ENCODE data around the gene IGF1.
"Not testable (repeated sequence)": the region's sequence is repeated elsewhere in the genome, so short reads cannot be mapped to it uniquely, and the experiment has no call there.

IGF1 gene

DNA sequence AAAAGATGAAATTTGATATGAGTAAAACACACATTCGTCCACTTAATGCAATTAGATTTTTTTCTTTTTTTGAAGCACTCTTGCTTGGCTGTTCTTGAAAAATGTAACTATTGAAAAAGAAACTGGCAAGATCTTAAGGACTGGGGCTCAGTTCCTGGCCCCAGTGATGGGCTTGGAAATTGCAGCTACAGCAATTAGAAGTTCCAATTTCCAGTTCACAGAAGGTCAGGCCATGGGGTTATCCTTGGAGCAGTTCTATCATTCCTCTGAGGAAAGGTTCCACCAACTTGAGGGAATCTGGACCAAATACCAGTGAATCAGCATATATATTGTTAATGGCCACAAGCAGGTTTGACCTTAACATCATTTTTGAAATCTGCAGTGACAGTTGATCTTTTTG lies 18.9 kb downstream of the IGF1 start:
- DNase-seq (ENCODE audit: low spot score) = no peak

DNA sequence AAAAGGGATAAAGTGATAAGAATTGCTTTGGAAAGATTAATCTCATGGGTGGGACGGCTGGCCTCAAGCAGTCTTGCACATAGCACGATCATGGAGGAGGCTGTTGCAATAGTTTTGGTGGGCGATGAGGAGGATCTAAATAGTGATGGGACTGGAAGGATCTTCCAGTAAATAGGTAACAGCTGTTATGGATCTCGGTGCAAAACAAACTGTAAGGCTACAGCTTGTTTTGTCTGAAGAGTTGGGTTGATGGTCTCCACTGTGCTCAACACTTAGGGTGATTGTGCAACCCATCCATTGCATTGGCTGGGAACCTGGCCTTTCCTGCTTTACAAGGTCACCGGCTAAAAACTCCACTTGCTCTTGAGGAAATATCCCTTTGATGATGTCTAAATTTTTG lies 21.0 kb downstream of the IGF1 start:
- DNase-seq (ENCODE audit: low spot score) = no peak

DNA sequence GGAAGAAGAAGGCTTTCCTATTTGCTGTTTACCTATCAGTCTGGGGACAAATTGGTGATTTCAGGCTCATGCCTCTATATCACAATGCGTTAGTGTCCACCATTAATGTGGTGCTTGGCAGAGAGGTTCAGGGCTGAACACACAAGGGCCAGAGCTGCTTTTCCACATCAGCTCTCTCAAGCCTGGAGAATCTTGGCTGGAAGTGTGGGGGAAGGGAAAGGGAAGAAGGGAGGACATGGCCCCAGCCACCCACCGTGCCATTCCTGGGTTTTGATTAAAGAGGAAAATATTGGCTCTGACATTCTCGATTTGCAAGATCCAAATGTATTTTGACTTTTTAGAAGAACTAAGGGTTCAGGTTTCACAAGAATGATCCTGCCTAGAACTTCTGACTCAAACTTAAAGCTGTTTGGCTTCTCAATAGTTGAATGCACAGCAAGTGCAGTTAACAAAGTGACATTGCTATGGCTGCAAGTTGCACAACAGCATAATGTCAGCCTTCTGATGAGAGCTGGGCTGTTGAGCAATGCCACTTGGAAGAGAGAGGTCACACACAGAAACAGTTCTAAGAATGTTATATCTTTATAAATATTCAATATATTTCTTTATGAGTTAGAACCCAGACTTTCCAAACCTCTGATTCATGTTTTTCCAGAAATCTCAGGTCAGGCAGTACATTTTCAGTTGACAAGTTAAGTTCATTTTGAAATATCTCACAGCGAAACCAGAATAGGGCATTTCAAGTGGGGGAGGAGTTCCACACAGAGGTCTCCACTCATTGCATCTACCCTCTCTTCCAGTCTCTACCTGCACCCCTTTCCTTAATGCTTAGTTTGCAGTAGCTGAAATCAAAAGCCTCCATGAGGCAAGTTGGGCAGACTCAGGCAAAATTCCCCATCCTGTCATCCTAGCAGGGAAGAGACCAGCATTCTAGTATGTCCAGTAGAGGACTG lies 25.3 kb downstream of the IGF1 start:
- DNase-seq (ENCODE audit: low spot score) = no peak

DNA sequence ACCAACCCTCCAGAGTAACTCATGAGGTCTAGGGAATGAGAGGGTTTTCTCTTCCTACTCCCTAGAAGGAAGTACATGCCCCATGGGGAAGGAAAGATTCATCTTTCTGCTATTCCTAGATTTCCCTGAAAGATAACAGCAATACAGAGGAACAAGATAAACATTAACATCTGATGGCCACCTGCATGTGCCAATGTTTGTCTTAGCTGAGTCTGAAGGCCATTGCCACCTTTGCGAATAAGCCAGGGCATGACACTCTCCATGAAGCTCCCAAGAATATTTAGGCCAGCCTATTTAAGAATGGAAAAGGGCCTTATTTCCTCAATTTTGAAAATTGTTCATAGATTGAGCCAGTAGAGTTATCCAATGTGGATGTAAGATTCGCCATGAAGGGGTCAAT lies 26.0 kb downstream of the IGF1 start:
- DNase-seq (ENCODE audit: low spot score) = no peak

DNA sequence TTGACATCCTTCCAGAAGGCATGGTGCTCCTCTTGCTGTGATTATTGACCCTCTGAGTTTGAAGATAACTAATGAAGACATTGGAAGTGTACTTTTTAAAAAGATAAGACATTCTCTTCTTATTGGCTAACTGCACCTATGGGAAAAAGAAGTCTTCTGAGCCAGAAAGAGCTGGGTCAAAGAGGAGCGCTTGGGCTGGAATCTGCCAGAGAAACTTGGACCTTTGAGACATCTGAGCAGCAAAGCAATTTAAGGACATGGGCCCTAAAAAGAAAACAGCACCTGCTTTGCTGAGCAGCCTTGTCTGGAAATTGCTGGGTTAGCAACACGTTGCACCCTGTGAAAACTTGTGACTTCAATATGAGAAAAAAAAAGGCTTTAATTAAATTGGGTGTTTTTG lies 27.8 kb downstream of the IGF1 start:
- no peak for DNase-seq (ENCODE audit: low spot score)

DNA sequence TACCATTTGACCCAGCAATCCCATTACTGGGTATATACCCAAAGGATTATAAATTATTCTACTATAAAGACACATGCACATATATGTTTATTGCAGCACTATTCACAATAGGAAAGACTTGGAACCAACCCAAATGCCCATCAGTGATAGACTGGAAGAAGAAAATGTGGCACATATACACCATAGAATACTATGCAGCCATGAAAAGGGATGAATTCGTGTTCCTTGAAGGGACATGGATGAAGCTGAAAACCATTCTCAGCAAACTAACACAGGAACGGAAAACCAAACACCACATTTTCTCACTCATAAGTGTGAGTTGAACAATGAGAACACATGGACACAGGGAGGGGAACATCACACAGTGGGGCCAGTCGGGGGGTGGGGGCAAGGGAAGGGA lies 31.3 kb downstream of the IGF1 start:
- not testable (repeated sequence) for DNase-seq (ENCODE audit: low spot score)

DNA sequence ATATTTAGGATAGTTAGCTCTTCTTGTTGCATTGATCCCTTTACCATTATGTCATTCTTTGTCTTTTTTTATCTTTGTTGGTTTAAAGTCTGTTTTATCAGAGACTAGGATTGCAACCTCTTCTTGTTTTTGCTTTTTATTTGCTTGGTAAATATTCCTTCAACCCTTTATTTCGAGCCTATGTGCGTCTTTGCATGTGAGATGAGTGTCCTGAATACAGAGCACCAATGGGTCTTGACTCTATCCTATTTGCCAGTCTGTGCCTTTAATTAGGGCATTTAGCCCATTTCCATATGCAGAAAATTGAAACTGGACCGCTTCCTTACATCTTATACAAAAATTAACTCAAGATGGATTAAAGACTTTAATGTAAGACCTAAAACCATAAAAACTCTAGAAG lies 32.9 kb downstream of the IGF1 start:
- not testable (repeated sequence) for DNase-seq (ENCODE audit: low spot score)

DNA sequence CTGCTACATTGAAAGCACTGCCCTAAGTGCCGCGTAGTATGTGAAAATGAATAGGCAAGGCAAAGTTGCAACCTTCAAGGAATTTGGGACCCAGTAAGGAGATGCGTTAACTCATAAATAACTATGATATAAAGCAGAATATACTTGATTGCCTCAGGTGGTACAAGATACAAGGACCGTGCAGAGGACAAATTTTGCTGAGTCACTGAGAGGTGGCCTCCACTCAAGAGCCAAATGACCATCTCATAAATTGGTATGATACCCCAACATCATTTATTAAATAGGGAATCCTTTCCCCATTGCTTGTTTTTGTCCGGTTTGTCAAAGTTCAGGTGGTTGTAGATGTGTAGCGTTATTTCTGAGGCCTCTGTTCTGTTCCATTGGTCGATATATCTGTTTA lies 35.7 kb downstream of the IGF1 start:
- no peak for DNase-seq (ENCODE audit: low spot score)

DNA sequence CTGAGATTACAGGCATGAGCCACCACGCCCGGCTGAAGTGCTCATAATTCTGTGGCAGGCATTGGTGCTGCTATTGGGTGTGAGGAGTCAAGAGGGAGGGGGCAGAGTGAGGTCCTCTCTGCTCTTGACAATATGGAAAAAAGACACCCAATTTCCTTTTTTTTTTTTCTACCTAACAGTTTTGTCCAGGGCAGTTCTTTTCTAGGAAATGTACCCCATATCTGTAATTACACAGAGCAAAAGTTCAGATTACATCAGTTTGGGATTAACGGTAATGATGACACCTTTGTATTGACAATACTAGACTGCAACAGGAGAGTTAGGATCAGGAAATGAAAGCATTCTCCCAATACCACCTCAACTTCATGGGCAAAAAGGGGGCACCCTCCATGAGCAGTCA lies 36.3 kb downstream of the IGF1 start:
- DNase-seq (ENCODE audit: low spot score) = no peak

DNA sequence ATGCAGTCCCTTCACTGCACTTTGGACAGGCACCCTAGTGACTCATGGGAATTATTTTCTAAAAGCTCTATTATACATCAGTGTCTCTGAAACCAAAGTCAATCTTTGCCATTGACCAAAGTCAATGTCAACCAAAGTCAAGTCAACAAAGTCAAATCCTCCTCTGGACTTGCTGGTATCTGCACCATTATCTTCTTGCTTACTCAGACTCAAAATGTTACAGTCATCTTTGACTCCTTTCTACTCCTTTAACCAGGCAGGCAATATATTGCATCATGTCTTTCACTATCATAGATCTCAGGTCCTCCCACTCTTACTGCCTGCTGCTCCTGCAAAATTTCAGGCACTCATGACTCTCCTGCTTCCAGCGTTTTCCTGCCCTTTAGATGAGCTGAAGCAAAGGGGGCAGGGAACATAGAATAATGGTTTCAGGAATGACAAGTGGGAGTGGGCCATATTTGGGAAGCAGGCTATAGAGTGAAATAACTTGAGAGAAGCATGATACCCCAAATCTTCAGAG lies 39.2 kb downstream of the IGF1 start:
- DNase-seq (ENCODE audit: low spot score) = no peak

DNA sequence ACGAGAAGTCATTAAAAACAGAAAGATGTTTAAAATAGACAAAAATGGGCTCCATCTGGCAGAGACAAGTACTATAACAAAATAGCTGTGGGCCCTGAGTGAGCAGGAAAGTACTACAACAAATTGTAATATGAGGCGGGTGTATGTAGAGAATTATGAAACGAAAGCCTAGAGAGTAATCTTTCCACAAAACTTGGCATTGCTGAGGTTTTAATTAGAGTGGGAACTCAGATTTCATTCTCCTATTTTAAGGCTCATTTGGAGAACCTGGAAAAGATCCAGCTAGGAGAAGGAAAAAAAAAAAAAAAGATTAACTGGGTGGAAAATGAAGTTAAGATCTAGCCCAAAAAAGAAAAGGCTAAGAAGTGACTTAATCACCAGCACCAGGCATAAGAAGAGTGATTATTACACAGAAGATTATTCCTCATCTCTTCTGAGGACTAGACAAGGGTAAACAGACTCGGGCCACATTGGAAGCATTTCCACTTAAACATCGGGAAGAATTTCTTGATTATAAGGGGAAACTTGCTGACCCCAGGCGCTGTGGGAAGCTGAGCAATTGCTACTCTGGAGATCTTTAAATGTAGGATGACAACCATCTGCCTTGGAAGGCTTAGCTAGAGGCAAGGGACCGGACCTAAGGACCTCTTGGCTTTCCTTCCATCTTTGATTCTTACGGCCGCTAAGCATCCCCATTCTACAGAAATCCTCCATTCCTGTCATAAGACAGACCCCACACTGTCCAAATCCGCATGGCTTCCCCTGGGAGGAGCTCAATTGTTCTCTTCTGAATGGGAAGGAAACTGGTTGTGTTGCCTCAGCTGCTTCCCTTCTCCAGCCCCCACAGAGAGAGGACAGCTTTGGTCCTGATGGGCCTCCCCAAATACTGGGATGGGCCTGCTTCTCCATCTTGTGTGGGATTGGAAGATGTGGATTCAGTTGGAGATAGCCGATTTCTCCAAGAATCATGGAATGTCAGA lies 40.6 kb downstream of the IGF1 start:
- no peak for DNase-seq (ENCODE audit: low spot score)

DNA sequence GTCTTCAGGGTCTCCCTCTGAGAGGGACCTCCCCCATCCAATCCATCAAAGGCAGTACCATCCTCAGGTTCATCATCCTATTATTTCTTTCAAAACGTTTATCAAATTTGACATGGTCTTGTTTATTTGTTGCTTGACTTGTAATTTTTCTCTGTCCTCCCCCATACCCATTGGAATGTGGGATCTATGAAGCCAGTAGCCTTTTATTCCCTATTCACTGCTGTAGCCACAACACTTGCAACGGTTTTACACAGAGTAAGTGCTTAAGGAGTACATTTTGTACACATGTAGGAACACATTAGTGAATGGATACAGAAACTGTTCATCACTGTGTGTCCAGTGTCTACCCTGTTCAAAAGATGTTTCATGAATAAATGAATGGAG lies 41.5 kb downstream of the IGF1 start:
- no peak for DNase-seq (ENCODE audit: low spot score)

DNA sequence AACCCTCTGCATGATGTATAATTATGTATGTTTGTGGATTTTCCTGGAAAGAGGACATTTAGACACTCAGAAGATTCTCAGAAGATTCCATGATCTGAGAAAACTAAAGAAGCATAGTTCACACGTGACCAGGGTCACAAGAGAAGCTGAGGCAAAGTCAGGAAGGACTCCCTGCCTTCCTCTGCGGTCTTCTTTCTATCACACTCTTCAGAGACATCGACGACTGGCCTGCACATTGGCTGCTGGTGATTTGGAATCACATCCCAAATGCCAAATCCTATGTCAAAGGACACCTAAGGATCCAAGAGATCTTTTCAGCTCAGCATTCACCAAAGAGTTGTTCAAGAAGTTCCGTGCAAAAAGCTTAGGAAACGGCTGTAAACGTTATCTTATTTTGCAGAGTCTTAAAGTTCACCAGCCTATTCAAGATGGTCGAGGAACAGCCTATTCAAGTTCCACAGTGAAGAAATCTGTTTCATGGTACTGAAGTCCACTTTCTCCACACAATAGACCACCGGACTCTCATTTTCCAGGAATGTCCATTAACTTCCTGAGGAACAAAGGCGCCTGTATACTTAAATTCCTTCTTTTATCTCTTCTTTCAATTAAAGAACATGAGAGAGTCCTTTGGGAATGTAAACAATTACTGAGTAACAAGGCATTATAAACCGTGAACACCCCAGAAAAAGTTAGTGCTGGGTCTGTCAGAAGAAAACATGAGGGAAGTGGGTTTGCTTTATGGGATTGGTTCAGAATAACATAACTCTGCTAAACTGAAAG lies 42.1 kb downstream of the IGF1 start:
- DNase-seq (ENCODE audit: low spot score) = no peak

DNA sequence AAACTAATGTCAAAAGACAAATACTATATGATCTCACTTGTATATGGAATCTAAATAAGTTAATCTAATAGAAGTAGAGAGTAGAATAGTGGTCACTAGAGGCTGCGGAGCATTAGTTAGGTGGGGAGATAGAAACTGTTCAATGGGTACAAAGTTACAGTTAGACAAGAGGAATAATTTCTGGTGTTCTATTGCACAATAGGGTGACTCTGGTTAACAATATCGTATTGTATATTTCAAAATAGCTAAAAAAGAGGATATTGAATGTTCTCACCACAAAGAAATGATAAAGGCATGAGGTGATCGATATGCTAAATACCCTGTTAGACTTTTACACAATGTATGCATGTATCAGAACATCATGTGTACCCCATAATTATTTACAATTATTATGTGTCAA lies 42.9 kb downstream of the IGF1 start:
- no peak for DNase-seq (ENCODE audit: low spot score)

DNA sequence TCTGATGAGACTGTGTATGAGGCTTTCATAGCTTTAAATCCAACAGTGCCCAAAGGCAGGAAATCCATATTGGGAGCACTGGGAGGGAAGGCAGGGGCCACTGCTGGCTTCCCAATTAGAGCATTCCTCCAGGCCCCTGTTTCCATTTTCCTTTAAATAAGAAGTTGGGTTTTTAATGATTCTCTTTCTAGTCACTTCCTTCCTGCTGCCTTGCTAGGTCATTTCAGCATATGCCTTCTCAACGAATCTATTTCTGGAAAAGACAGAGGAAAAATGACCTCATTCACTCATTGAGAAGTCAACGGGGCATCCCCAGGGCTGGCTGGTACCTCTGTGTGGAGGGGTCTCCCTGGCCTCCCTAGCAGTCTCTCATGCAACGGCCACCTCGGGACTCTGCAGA lies 43.5 kb downstream of the IGF1 start:
- no peak for DNase-seq (ENCODE audit: low spot score)

DNA sequence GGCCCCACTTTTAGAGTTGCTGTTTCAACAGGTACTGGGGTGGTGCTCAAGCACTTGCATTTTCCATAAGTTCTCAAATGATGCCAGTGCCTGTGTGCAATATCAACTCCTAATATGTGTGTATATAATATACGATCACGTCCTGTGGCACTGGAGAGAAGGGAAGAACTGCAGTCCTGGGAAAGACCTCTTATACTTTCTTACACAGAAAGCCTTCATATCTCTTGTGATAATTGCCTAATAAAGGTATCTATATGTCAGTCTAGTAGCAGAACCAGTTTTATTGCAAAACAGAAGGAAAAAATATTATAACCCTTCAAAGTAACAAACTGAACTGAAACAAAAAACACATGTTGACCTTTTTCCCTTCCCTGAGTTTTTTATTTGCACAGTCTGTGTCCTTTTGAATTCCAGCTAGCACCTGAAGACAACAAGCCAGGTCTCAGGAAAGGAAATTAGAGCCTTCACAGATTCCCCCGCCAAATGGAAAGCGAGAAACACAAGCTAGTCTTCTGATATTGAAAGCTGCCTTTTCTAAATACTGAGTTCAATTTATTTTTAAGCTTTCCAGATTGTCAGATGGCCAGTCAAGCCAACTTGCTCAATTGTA lies 44.4 kb downstream of the IGF1 start:
- no peak for DNase-seq (ENCODE audit: low spot score)

DNA sequence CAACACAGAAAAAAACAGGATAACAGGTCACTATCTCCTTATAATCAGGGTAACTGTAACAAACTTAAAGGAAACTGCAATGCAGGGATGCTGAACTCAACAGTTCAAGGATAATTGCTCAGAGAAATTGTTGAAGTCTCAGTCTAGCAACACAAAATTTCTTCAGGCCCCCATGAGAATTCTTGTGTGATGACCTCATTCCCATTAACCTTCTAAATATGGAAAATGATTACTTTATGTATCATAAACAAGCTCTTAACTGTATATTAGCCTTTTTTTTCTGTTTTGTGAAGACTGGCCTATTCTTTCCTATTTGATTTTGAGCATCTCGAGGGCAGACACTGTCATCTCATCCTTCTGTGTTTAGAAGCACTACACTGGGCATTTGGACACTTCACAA lies 47.1 kb downstream of the IGF1 start:
- DNase-seq (ENCODE audit: low spot score) = no peak

DNA sequence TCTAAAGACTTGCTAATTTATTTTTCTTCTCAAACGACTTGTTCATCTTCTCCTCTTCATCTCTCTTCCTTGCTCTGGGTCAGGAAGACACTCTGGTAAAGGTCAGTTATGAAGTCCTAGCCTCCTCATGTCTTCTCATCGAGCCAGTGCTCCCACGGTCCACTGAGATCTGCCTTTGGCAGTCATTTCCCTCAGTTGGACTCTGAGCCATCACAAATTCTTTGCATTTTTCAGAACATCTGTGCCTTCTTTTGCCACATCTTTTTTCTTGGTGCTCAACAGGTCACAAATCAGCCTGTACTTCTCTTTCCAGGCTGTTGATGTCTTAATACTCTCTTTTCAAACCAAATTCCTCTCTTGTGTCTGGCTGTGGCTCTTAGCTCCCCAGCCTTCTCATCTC lies 49.7 kb downstream of the IGF1 start:
- DNase-seq (ENCODE audit: low spot score) = no peak

DNA sequence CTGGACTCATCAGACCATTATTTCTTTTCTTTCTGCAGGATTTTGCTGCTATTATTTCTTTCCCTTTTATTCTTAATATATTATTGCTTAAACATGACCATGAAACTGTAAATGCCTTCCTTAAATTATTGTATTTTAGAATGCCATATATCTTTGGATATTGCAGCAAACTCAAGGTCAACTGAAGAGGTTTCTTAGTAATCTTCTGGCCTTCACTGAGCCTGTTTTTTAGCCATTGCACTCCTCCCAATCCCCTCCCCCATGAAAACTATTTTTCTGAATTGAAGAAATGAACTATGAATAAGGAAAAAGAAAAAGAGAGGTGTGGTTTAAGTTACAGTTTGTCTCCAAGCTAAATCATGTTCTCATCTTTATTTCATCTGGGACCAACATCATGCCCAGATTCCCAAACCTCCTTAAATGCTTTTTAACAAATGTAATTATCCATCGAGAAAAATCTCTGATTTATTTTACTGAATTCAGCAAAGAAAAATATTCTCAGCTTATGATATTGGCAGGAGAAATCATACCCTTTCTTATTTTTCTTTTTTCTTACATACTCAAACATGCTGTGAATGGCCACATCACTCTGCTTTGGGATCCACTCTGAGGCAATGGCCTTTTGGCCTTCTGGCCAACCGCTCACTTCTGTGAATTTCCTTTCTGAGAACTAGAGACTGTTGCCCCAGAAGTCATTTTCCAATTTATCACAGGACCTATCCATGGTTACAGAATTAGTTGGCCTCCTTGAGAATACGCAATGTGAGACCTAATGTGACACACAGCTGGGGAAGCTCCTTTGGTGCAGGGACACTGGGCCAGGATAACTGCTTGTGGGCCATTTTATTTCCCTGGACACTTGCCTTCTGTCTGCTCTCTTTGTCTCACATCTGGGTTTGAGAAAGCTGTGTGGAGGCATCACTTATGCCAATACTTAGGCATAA lies 50.9 kb downstream of the IGF1 start:
- DNase-seq (ENCODE audit: low spot score) = no peak

DNA sequence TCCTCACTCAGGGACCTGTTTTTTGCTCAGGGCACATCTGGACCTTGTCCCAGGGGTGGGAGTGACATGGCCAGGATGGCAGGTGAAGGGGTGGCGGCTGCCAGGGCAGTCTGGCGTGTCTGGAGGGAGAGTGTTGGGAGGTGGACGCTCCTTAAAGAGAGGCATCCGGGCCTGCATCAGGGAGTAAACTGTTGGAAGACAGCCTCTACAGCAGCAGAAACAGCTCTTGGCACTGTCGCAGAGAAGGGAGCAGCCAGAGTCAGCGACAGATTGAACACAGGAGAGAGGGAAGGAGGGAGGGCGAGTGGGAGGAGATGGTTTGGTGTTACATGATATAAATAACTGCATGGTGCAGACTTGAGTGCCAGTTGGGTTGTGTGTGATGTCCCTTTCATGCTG lies 52.8 kb downstream of the IGF1 start:
- DNase-seq (ENCODE audit: low spot score) = no peak
